WTC11 (cell line): ENCODE data around the gene DUSP1. TPM values are rescaled to one million over a fixed set of nuclear protein-coding genes. Genes with fewer than 3 reads are reported as not detected.

Source experiments
- ATAC-seq: fragments of 200-7000 bp; cut with Tn5 transposase; 2 replicates; pipeline ENCODE4 v1.10.0; 2021; ENCODE audit warnings: mild to moderate bottlenecking, moderate library complexity
- CTCF ChIA-PET: fragments of 300-600 bp; sonication (Branson Sonifier 250); formaldehyde crosslinking; loops from one replicate; lab custom pipeline; 2021; ENCODE audit warnings: antibody characterized with exemption; lab: Charles Lee
- POLR2A ChIA-PET: fragments of 350-600 bp; sonication (Branson Sonifier 250); formaldehyde crosslinking; loops from one replicate; lab custom pipeline; 2021; ENCODE audit warnings: antibody characterized with exemption; lab: Charles Lee
- DNase-seq: peaks from one replicate; pipeline ENCODE4 v3.0.0; 2021; ENCODE audit warnings: low spot score
- H3K27ac Mint-ChIP-seq: 2 replicates; pipeline ENCODE4 v1.8.0; 2021; ENCODE audit warnings: mixed read lengths
- H3K27me3 Mint-ChIP-seq: 2 replicates; pipeline ENCODE4 v1.8.0; 2021; ENCODE audit warnings: low read depth, mild to moderate bottlenecking, moderate library complexity, mixed read lengths
- H3K36me3 Mint-ChIP-seq: 2 replicates; pipeline ENCODE4 v1.8.0; 2021; ENCODE audit warnings: mixed read lengths
- H3K4me1 Mint-ChIP-seq: 2 replicates; pipeline ENCODE4 v1.8.0; 2022; ENCODE audit warnings: mixed read lengths
- H3K4me3 Mint-ChIP-seq: 2 replicates; pipeline ENCODE4 v1.8.0; 2021; ENCODE audit warnings: mild to moderate bottlenecking, moderate library complexity, mixed read lengths
- H3K9me3 Mint-ChIP-seq: 2 replicates; pipeline ENCODE4 v1.8.0; 2021; ENCODE audit warnings: mixed read lengths
- AFF4 ChIP-seq: sonication (generic); formaldehyde crosslinking; IDR thresholded peaks from 2 replicates; pipeline ENCODE4 v1.8.1; 2023; ENCODE audit warnings: mild to moderate bottlenecking, missing genetic modification reagents, borderline replicate concordance
- ATF6 ChIP-seq: sonication (generic); formaldehyde crosslinking; IDR thresholded peaks from 2 replicates; pipeline ENCODE4 v1.8.1; 2023; ENCODE audit warnings: mild to moderate bottlenecking, missing genetic modification reagents
- CREM ChIP-seq: sonication (generic); formaldehyde crosslinking; IDR thresholded peaks from 2 replicates; pipeline ENCODE4 v1.8.1; 2022; ENCODE audit warnings: mild to moderate bottlenecking, missing genetic modification reagents, moderate library complexity
- CTCF ChIP-seq: fragments of 200-600 bp; IDR thresholded peaks from 2 replicates; pipeline ENCODE4 v1.8.0; 2022; ENCODE audit warnings: antibody characterized with exemption
- E2F4 ChIP-seq: sonication (generic); formaldehyde crosslinking; IDR thresholded peaks from 2 replicates; pipeline ENCODE4 v1.8.1; 2022; ENCODE audit warnings: low read depth, mild to moderate bottlenecking, moderate library complexity, missing genetic modification reagents, borderline replicate concordance
- FOXJ3 ChIP-seq: sonication (generic); formaldehyde crosslinking; IDR thresholded peaks from 2 replicates; pipeline ENCODE4 v1.9.0; 2021; ENCODE audit warnings: missing genetic modification reagents, mild to moderate bottlenecking, borderline replicate concordance
- FOXP4 ChIP-seq: sonication (generic); formaldehyde crosslinking; IDR thresholded peaks from 2 replicates; pipeline ENCODE4 v1.8.0; 2022; ENCODE audit warnings: mild to moderate bottlenecking, missing genetic modification reagents
- MYBL2 ChIP-seq: sonication (generic); formaldehyde crosslinking; IDR thresholded peaks from 2 replicates; pipeline ENCODE4 v1.8.1; 2023; ENCODE audit warnings: mild to moderate bottlenecking, moderate library complexity, missing genetic modification reagents
- NFATC4 ChIP-seq: fragments of 250-450 bp; sonication (Bioruptor Pico); IDR thresholded peaks from 2 replicates; pipeline ENCODE4 v1.9.0; 2021; ENCODE audit warnings: mild to moderate bottlenecking
- NR1H2 ChIP-seq: sonication (generic); formaldehyde crosslinking; IDR thresholded peaks from 2 replicates; pipeline ENCODE4 v1.9.0; 2021; ENCODE audit warnings: mild to moderate bottlenecking, moderate library complexity, missing genetic modification reagents
- PRDM15 ChIP-seq: sonication (generic); formaldehyde crosslinking; IDR thresholded peaks from 2 replicates; pipeline ENCODE4 v1.8.0; 2022; ENCODE audit warnings: missing genetic modification reagents
- PREB ChIP-seq: sonication (generic); formaldehyde crosslinking; IDR thresholded peaks from 2 replicates; pipeline ENCODE4 v1.8.1; 2022; ENCODE audit warnings: mild to moderate bottlenecking, missing genetic modification reagents, moderate library complexity, borderline replicate concordance
- RORB ChIP-seq: fragments of 250-450 bp; sonication (Bioruptor Pico); IDR thresholded peaks from 2 replicates; pipeline ENCODE4 v1.9.0; 2021; ENCODE audit warnings: mild to moderate bottlenecking
- total RNA-seq: library from RNA; stranded (reverse); gene quantifications from 3 replicates; pipeline ENCODE4 v1.2.3, GENCODE V29; 2021

Gene DUSP1
- total RNA-seq, 1 experiment from 2014 or later = 9.5 TPM

- TF ChIP-seq PREB (CRISPR knock-in tag) = no peak
- no peak for TF ChIP-seq FOXJ3 (CRISPR knock-in tag)
- no peak for TF ChIP-seq PRDM15
- no peak for TF ChIP-seq NFATC4 (CRISPR knock-in tag)
These were observed 7.9 kb downstream of the DUSP1 start (continued) for GRCh38 chr5:172763120-172763464.

- H3K36me3 Mint-ChIP-seq = no peaks in the 10 kb centered on the region
- ChIA-PET POLR2A (no interaction called here), CTCF (interaction anchor here (0.6 to 2.0 kb wide), 4 partner anchors 46 to 268 kb away, joined by 3 to 8 read pairs (median 3); partner anchors contain the start of gene RPL26L1)
- no peak for DNase-seq
- no peak overlapping the region for H3K4me3 Mint-ChIP-seq
- H3K27ac Mint-ChIP-seq = no peak overlapping the region
- ATAC-seq = no peak
- H3K4me1 Mint-ChIP-seq = peaks cover 27% of the 10 kb centered on the region
- TF ChIP-seq RORB (no peak), FOXP4 (no peak), CREM (CRISPR knock-in tag) (no peak), AFF4 (no peak), ATF6 (CRISPR knock-in tag) (no peak), E2F4 (no peak), CTCF (no peak), NR1H2 (CRISPR knock-in tag) (no peak), MYBL2 (CRISPR knock-in tag) (no peak)
- TF ChIP-seq, all 79 proteins: peak for 0
- Mint-ChIP-seq H3K9me3 (no peaks in the 10 kb centered on the region), H3K27me3 (peaks cover 16% of the 10 kb centered on the region)
These were observed 8.5 kb downstream of the DUSP1 start for GRCh38 chr5:172762214-172763119.
